Esophagus squamous epithelium (tissue), 5 donors: ENCODE data around the gene LPAR4. TPM values are rescaled to one million over a fixed set of nuclear protein-coding genes. Genes with fewer than 3 reads are reported as not detected.
"Not testable (repeated sequence)": the region's sequence is repeated elsewhere in the genome, so short reads cannot be mapped to it uniquely, and the experiment has no call there.

Experiments used
- DNase-seq: peaks from one replicate; lab custom pipeline; 2025; lab: John Stamatoyannopoulos, UW
- H3K27ac ChIP-seq, 4 donors: fragments of 200-600 bp; sonication (generic); one replicate each; pipeline ENCODE4 v1.5.1; 2016 to 2019; ENCODE audit warnings: mild to moderate bottlenecking in 1 of 4
- H3K27me3 ChIP-seq, 4 donors: fragments of 200-600 bp; sonication (generic); 1 replicate in 3 of 4; 2 replicates in 1 of 4; pipeline versions ENCODE4 v1.5.1 to v1.6.0; 2017 to 2021; ENCODE audit warnings: antibody characterized with exemption in 1 of 4
- H3K36me3 ChIP-seq, 3 donors: fragments of 200-600 bp; sonication (generic); one replicate each; pipeline ENCODE4 v1.5.1; 2016 to 2019
- H3K4me1 ChIP-seq, 3 donors: fragments of 200-600 bp; sonication (generic); one replicate each; pipeline ENCODE4 v1.5.1; 2017 to 2019
- H3K4me3 ChIP-seq, 4 donors: fragments of 200-600 bp; sonication (generic); 1 replicate in 3 of 4; 2 replicates in 1 of 4; pipeline ENCODE4 v1.5.1; 2016 to 2019; ENCODE audit warnings: mild to moderate bottlenecking in 2 of 4, moderate library complexity in 1 of 4
- H3K9me3 ChIP-seq, 3 donors: fragments of 200-600 bp; sonication (generic); one replicate each; pipeline ENCODE4 v1.5.1; 2016 to 2019
- POLR2A ChIP-seq, 4 donors: fragments of 450-650 bp; IDR thresholded peaks; one replicate each; pipeline ENCODE4 v1.6.1; 2017; ENCODE audit warnings: antibody characterized with exemption in 4 of 4, mild to moderate bottlenecking in 4 of 4, moderate library complexity in 3 of 4
- WGBS, 2 donors: methylation state at CpG; one replicate each; pipeline ENCODE4 v1.1.5; 2018; 5-methylcytosine and 5-hydroxymethylcytosine counted together
- intact Hi-C: fragments of 100-400 bp; cut with DNase I; formaldehyde crosslinking; loops from one replicate; pipeline ENCODE4 v1.15.0; 2022
- total RNA-seq, 4 donors: library from RNA; depleted of rRNA; stranded (reverse); fragments of >200 nt; gene quantifications; one replicate each; pipeline ENCODE4 v1.1.0, GENCODE V29; 2016
- TF ChIP-seq, protein P1 (sequence below), 6 experiments: fragments of 450-650 bp in 4 of 6; fragments of 200-600 bp in 2 of 6; sonication (generic) in 2 of 6; IDR thresholded peaks; one replicate each; pipeline ENCODE4 v1.5.1; 2016 to 2019; ENCODE audit warnings: antibody characterized with exemption in 6 of 6, mild to moderate bottlenecking in 4 of 6, moderate library complexity in 4 of 6
- donor health status: DM: yes; HTN: yes; CAD: no.

Gene LPAR4
- total RNA-seq, 4 donors from 2014 or later, result 0.38 to 0.80 TPM; not detected in 2

DNA sequence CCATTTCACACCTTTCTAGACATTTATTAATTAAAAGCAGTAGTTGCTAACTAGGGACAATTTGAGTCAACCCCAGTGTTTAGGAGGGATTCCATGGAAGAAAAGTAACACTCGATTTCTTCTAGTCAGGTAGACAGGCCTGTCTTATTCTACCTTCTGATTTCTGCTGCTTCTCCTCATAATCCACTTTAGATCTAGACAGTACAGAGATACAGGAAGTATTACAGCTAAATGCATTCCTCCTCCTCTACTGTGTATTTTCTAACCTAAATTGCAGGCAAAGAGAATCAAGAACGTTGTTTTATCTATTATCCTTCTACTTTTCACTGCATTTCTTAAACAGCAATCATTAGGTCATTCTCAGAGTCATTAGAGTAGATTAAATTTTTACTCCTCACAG lies 52.6 kb downstream of the LPAR4 start:
- no peak for DNase-seq
- no peak for TF ChIP-seq POLR2A (IDR thresholded peaks at IDR 0.05)
- TF ChIP-seq, protein P1, sequence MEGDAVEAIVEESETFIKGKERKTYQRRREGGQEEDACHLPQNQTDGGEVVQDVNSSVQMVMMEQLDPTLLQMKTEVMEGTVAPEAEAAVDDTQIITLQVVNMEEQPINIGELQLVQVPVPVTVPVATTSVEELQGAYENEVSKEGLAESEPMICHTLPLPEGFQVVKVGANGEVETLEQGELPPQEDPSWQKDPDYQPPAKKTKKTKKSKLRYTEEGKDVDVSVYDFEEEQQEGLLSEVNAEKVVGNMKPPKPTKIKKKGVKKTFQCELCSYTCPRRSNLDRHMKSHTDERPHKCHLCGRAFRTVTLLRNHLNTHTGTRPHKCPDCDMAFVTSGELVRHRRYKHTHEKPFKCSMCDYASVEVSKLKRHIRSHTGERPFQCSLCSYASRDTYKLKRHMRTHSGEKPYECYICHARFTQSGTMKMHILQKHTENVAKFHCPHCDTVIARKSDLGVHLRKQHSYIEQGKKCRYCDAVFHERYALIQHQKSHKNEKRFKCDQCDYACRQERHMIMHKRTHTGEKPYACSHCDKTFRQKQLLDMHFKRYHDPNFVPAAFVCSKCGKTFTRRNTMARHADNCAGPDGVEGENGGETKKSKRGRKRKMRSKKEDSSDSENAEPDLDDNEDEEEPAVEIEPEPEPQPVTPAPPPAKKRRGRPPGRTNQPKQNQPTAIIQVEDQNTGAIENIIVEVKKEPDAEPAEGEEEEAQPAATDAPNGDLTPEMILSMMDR (IDR thresholded peaks at IDR 0.05), result no peak
- H3K36me3 ChIP-seq, result no peaks in the 10 kb centered on the region
- intact Hi-C loops, result no loop called here
- no peak overlapping the region for H3K4me3 ChIP-seq
- H3K27ac ChIP-seq, result no peak overlapping the region
- no peaks in the 10 kb centered on the region for H3K27me3 ChIP-seq
- H3K4me1 ChIP-seq, result peaks cover 0 to 5% (median 0%) of the 10 kb centered on the region in 3 donors
- no peaks in the 10 kb centered on the region for H3K9me3 ChIP-seq
- 30 to 35% methylated on average over 2 of the region's 2 CpGs for WGBS, 2 donors

DNA sequence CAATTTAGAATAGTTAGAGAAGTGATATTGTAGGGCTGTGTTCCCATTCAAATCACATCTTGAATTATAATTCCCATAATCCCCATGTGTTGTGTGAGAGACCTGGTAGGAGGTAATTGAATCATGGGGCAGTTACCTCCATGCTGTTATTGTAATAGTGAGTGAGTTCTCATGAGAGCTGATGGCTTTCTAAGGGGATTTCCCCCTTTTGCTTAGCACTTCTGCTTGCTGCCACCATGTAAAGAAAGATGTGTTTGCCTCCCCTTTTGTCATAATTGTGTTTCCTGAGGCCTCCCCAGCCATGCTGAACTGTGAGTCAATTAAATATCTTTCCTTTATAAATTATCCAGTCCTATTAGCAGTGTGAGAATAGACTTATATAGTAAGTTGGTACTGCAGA lies 53.2 kb downstream of the LPAR4 start:
- Histone ChIP-seq H3K9me3 (no peaks in the 10 kb centered on the region), H3K4me3 (no peak overlapping the region), H3K27me3 (no peaks in the 10 kb centered on the region), H3K36me3 (no peaks in the 10 kb centered on the region), H3K27ac (no peak overlapping the region), H3K4me1 (peaks cover 0 to 5% (median 0%) of the 10 kb centered on the region in 3 donors)
- intact Hi-C loops, result no loop called here
- TF ChIP-seq, protein P1 (IDR thresholded peaks at IDR 0.05), result no peak
- TF ChIP-seq POLR2A (IDR thresholded peaks at IDR 0.05), result no peak
- DNase-seq, result no peak

DNA sequence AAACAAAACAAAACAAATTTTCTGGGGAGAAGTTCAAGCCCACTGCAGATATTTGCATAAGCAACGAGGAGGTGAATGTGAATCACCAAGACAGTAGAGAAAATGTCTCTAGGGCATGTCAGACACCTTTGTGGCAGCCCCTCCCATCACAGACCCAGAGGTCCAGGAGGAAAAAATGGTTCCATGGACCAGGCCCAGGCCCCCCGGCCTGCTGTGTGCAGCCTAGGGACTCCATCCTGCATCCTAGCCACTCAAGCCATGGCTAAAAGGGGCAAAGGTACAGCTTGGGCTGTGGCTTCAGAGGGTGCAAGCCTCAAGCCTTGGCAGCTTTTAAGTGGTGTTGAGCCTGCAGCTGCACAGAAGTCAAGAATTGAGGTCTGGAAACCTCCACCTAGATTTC lies 54.0 kb downstream of the LPAR4 start:
- no peak for DNase-seq
- H3K4me1 ChIP-seq, result peaks cover 0 to 5% (median 0%) of the 10 kb centered on the region in 3 donors
- no peak overlapping the region for H3K27ac ChIP-seq
- H3K9me3 ChIP-seq, result no peaks in the 10 kb centered on the region
- H3K4me3 ChIP-seq, result no peak overlapping the region
- H3K27me3 ChIP-seq, result no peaks in the 10 kb centered on the region
- 27 to 33% methylated on average over 1 of the region's 2 CpGs for WGBS, 2 donors
- H3K36me3 ChIP-seq, result no peaks in the 10 kb centered on the region
- intact Hi-C loops, result no loop called here
- TF ChIP-seq POLR2A (IDR thresholded peaks at IDR 0.05), result no peak
- TF ChIP-seq, protein P1 (IDR thresholded peaks at IDR 0.05), result no peak

DNA sequence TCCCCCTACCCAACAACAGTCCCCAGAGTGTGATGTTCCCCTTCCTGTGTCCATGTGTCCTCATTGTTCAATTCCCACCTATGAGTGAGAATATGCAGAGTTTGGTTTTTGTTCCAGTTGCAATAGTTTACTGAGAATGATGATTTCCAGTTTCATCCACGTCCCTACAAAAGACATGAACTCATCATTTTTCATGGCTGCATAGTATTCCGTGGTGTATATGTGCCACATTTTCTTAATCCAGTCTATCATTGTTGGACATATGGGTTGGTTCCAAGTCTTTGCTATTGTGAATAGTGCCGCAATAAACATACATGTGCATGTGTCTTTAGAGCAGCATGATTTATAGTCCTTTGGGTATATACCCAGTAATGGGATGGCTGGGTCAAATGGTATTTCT lies 55.0 kb downstream of the LPAR4 start:
- H3K4me1 ChIP-seq, intact Hi-C loops, DNase-seq, H3K36me3 ChIP-seq, H3K4me3 ChIP-seq, H3K27ac ChIP-seq, H3K9me3 ChIP-seq, H3K27me3 ChIP-seq: not testable (repeated sequence)
- 77 to 88% methylated on average over 3 of the region's 3 CpGs for WGBS, 2 donors

Other genes with a start within 250 kb of the LPAR4 start
- gene RTL3, start 88.4 kb upstream of the LPAR4 start, total RNA-seq, result under 1 TPM in 2 of 4 donors, not detected in 2; 0.19 to 0.21 TPM
- 1 to 10 TPM in 1 of 4 donors, under 1 TPM in 2, not detected in 1; 0.38 to 1.9 (median 0.83) TPM for gene P2RY10, start 197.7 kb downstream of the LPAR4 start, total RNA-seq